CD4-positive, alpha-beta T cell (primary cell): ENCODE measurements around the gene SLC10A1. TPM values are rescaled to one million over a fixed set of nuclear protein-coding genes. Genes with fewer than 3 reads are reported as not detected.

ENCODE experiments used
- ATAC-seq: fragments of 200-7000 bp; cut with Tn5 transposase; one replicate; pipeline ENCODE4 v1.10.0; 2022; ENCODE audit warnings: mild to moderate bottlenecking; ENCODE audit not compliant: poor library complexity
- CTCF ChIA-PET: fragments of 350-600 bp; sonication (Branson Sonifier 250); formaldehyde crosslinking; loops from one replicate; lab custom pipeline; 2021; ENCODE audit warnings: antibody characterized with exemption, inconsistent platforms; lab: Charles Lee
- POLR2A ChIA-PET: fragments of 350-600 bp; sonication (Branson Sonifier 250); formaldehyde crosslinking; loops from one replicate; lab custom pipeline; 2021; ENCODE audit warnings: antibody characterized with exemption, inconsistent platforms; lab: Charles Lee
- DNase-seq, 14 experiments: peaks; one replicate each; pipeline ENCODE4 v3.0.0-alpha.2; 2013 to 2020; ENCODE audit warnings: mixed read lengths in 2 of 14
- H3K27ac ChIP-seq, 2 donors: one replicate each; pipeline versions ENCODE4 v1.5.1 to v1.7.0; 2013; ENCODE audit warnings: low read length in 2 of 2, low read depth in 1 of 2, mild to moderate bottlenecking in 1 of 2
- H3K27me3 ChIP-seq, 2 experiments: 1 replicate in 1 of 2; 2 replicates in 1 of 2; pipeline versions ENCODE4 v1.6.1 to v1.7.0; 2013; ENCODE audit warnings: low read length in 2 of 2, control low read depth in 1 of 2, mild to moderate bottlenecking in 1 of 2, moderate library complexity in 1 of 2; ENCODE audit not compliant: insufficient read depth in 2 of 2, control insufficient read depth in 1 of 2
- H3K36me3 ChIP-seq: one replicate; pipeline ENCODE4 v1.6.1; 2013; ENCODE audit warnings: low read length, control low read depth; ENCODE audit not compliant: insufficient read depth
- H3K4me1 ChIP-seq: one replicate; pipeline ENCODE4 v1.6.1; 2013; ENCODE audit warnings: low read length, control low read depth; ENCODE audit not compliant: insufficient read depth
- H3K4me3 ChIP-seq: one replicate; pipeline ENCODE4 v1.5.1; 2013; ENCODE audit warnings: mild to moderate bottlenecking, low read length, moderate library complexity
- H3K9me3 ChIP-seq, 2 experiments: 1 replicate in 1 of 2; 2 replicates in 1 of 2; pipeline versions ENCODE4 v1.6.1 to v1.7.0; 2013; ENCODE audit warnings: low read length in 2 of 2, mild to moderate bottlenecking in 2 of 2, control low read depth in 1 of 2, moderate library complexity in 1 of 2; ENCODE audit not compliant: control insufficient read depth in 1 of 2, insufficient read depth in 1 of 2
- H3K27ac Mint-ChIP-seq: one replicate; pipeline ENCODE4 v1.8.0; 2020; ENCODE audit warnings: mixed read lengths
- H3K27me3 Mint-ChIP-seq: one replicate; pipeline ENCODE4 v1.8.0; 2021; ENCODE audit warnings: mixed read lengths
- H3K36me3 Mint-ChIP-seq: one replicate; pipeline ENCODE4 v1.8.0; 2021; ENCODE audit warnings: low read depth, mixed read lengths
- H3K4me1 Mint-ChIP-seq: one replicate; pipeline ENCODE4 v1.8.0; 2021; ENCODE audit warnings: low read depth, mixed read lengths
- H3K4me3 Mint-ChIP-seq: one replicate; pipeline ENCODE4 v1.8.0; 2020; ENCODE audit warnings: mild to moderate bottlenecking, mixed read lengths
- H3K9me3 Mint-ChIP-seq: one replicate; pipeline ENCODE4 v1.8.0; 2020; ENCODE audit warnings: mixed read lengths
- intact Hi-C, 2 experiments: fragments of 100-400 bp; cut with DNase I in 1 of 2; cut with micrococcal nuclease in 1 of 2; formaldehyde crosslinking; loops; one replicate each; pipeline versions ENCODE4 v1.15.1 to v1.9.0; 2023 to 2025; cut with DNase I, micrococcal nuclease
- total RNA-seq, 174 experiments: library from RNA in 2 of 174; stranded (reverse) in 2 of 174; gene quantifications; one replicate each; pipeline ENCODE4 v1.2.3 and lab custom pipeline; 2021 to 2026
- TF ChIP-seq, protein P1 (sequence below): fragments of 200-600 bp; IDR thresholded peaks from one replicate; pipeline ENCODE4 v1.8.0; 2022; ENCODE audit warnings: antibody characterized with exemption, mild to moderate bottlenecking

The SLC10A1 gene
- total RNA-seq, 2 experiments from 2014 or later, result not detected

DNA sequence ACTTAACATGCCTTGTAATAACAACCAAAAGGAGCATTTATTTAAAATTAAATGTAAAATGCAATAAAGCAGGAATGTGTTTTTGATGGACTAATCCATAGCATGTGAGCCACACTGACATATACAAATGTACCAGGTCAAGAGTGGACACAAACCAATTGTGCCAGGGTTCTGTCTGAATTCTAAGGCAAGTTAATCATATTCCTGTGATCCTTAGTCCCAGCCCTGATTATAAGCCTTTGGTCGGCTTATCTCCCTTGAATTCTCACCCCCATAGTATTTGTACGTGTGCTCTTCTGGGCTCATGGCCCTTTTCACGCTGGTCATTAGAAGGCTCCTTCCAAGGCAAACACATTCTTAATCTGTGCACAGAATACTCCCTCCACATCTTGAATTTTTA lies 40.7 kb downstream of the SLC10A1 start:
- Mint-ChIP-seq H3K4me1 (peaks cover 13% of the 10 kb centered on the region), H3K9me3 (no peaks in the 10 kb centered on the region), H3K4me3 (no peak overlapping the region), H3K27me3 (no peaks in the 10 kb centered on the region), H3K27ac (peak overlapping the region; percentile 76), H3K36me3 (no peaks in the 10 kb centered on the region)
- TF ChIP-seq, protein P1, sequence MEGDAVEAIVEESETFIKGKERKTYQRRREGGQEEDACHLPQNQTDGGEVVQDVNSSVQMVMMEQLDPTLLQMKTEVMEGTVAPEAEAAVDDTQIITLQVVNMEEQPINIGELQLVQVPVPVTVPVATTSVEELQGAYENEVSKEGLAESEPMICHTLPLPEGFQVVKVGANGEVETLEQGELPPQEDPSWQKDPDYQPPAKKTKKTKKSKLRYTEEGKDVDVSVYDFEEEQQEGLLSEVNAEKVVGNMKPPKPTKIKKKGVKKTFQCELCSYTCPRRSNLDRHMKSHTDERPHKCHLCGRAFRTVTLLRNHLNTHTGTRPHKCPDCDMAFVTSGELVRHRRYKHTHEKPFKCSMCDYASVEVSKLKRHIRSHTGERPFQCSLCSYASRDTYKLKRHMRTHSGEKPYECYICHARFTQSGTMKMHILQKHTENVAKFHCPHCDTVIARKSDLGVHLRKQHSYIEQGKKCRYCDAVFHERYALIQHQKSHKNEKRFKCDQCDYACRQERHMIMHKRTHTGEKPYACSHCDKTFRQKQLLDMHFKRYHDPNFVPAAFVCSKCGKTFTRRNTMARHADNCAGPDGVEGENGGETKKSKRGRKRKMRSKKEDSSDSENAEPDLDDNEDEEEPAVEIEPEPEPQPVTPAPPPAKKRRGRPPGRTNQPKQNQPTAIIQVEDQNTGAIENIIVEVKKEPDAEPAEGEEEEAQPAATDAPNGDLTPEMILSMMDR, result no peak
- ChIA-PET POLR2A (interaction anchor here (0.7 to 1.6 kb wide), 2 partner anchors 10 kb away, joined by 4 to 32 read pairs; partner anchors contain the start of gene SRSF5), CTCF (no interaction called here)
- intact Hi-C loops, result no loop called here
- Histone ChIP-seq H3K36me3 (no peaks in the 10 kb centered on the region), H3K9me3 (no peaks in the 10 kb centered on the region), H3K4me1 (peaks cover 10% of the 10 kb centered on the region), H3K27ac (no peak overlapping the region), H3K27me3 (no peaks in the 10 kb centered on the region), H3K4me3 (no peak overlapping the region)
- DNase-seq (no peak), ATAC-seq (no peak)

DNA sequence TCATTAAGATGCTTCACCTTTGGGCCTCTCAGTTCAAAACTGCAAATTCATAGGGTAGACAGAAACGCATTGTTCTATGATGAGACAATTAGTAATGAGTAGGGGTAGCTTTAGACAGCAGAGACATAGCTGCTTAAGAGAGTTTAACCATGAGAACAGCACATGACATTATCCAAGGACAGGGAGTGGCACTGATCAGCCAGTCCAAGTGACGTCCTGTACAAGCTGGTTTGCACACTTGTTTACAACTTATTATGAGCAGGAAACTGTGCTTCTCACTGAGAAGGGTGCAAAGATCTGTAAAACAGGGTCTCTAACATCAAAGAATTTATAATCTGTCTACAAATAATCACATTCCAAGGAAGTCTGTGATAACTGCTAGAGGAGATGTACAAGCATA lies 41.3 kb downstream of the SLC10A1 start:
- Histone ChIP-seq H3K36me3 (no peaks in the 10 kb centered on the region), H3K4me3 (no peak overlapping the region), H3K27ac (no peak overlapping the region), H3K27me3 (no peaks in the 10 kb centered on the region), H3K4me1 (peaks cover 10% of the 10 kb centered on the region), H3K9me3 (no peaks in the 10 kb centered on the region)
- H3K9me3 Mint-ChIP-seq, result no peaks in the 10 kb centered on the region
- H3K4me1 Mint-ChIP-seq, result peaks cover 13% of the 10 kb centered on the region
- DNase-seq, result peak in 1 of 14 experiments; percentile 38
- ChIA-PET CTCF (interaction anchor here (0.9 kb wide), 1 partner anchor 10 kb away, joined by 3 read pairs; no protein-coding TSS in a partner anchor), POLR2A (interaction anchor here (0.6 to 1.6 kb wide), 4 partner anchors 10 to 284 kb away, joined by 3 to 32 read pairs (median 4); partner anchors contain the start of gene SRSF5)
- no peaks in the 10 kb centered on the region for H3K36me3 Mint-ChIP-seq
- intact Hi-C loops, result no loop called here
- TF ChIP-seq, protein P1, result no peak
- peak; percentile 49 for ATAC-seq
- peak overlapping the region; percentile 76 for H3K27ac Mint-ChIP-seq
- H3K27me3 Mint-ChIP-seq, result no peaks in the 10 kb centered on the region
- H3K4me3 Mint-ChIP-seq, result no peak overlapping the region

DNA sequence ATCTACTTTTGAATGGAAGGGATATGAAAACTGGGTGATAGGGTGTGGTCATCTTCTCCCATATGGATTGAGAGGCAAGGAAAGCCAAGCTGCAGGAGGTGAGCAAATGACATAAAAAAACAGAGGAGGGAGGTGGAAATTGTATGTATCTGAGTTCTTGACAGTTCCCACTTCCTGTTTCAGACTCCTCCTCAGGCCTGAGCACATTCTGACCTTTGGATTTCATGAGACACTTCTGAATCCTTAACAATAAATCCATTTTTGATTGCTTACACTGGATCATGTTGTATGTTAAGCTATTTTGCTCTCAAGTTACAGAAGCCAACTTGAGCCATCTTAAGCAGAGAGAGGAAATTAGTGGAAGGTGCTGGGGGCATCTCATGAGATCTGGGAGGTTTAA lies 41.7 kb downstream of the SLC10A1 start:
- ATAC-seq (no peak), DNase-seq (no peak)
- Mint-ChIP-seq H3K4me1 (peaks cover 13% of the 10 kb centered on the region), H3K36me3 (no peaks in the 10 kb centered on the region), H3K27ac (peak overlapping the region; percentile 76), H3K9me3 (no peaks in the 10 kb centered on the region), H3K27me3 (no peaks in the 10 kb centered on the region), H3K4me3 (no peak overlapping the region)
- H3K27ac ChIP-seq, result no peak overlapping the region
- TF ChIP-seq, protein P1, result no peak
- H3K9me3 ChIP-seq, result no peaks in the 10 kb centered on the region
- no peaks in the 10 kb centered on the region for H3K27me3 ChIP-seq
- POLR2A ChIA-PET, result interaction anchor here (0.6 to 1.6 kb wide), 4 partner anchors 10 to 284 kb away, joined by 3 to 32 read pairs (median 4); partner anchors contain the start of gene SRSF5
- H3K36me3 ChIP-seq, result no peaks in the 10 kb centered on the region
- H3K4me1 ChIP-seq, result peaks cover 10% of the 10 kb centered on the region
- intact Hi-C loops, result no loop called here
- no peak overlapping the region for H3K4me3 ChIP-seq
- CTCF ChIA-PET, result interaction anchor here (0.9 kb wide), 1 partner anchor 11 kb away, joined by 3 read pairs; no protein-coding TSS in a partner anchor
